ENCODE data around the gene FSTL1.
A peak's percentile ranks its signal among the peaks of the same experiment; 100 is the strongest.

Gene FSTL1

GRCh38 chr3:120353463-120353862 lies 97.3 kb downstream of the FSTL1 start:
- DNase-seq (ENCODE audit: low read depth in 2 of 2): no peak

GRCh38 chr3:120352017-120352416 lies 98.8 kb downstream of the FSTL1 start:
- no peak for DNase-seq (ENCODE audit: low read depth in 2 of 2)

- DNase-seq (ENCODE audit: low read depth in 2 of 2): no peak
These were observed 100.3 kb downstream of the FSTL1 start for GRCh38 chr3:120350401-120350941.

GRCh38 chr3:120349855-120350125 lies 101.0 kb downstream of the FSTL1 start:
- no peak for DNase-seq (ENCODE audit: low read depth in 2 of 2)

GRCh38 chr3:120348991-120349854 lies 101.6 kb downstream of the FSTL1 start, which contains the start of gene LRRC58:
TSS of gene LRRC58 (minus strand) at chr3:120349354. CDS start at chr3:120349243, 111 bp downstream.
- DNase-seq (ENCODE audit: low read depth in 2 of 2): peak; percentile 66 to 79

- DNase-seq (ENCODE audit: low read depth in 2 of 2): no peak
These were observed 102.5 kb downstream of the FSTL1 start for GRCh38 chr3:120348065-120348990.

GRCh38 chr3:120344349-120344748 lies 106.4 kb downstream of the FSTL1 start:
- DNase-seq (ENCODE audit: low read depth in 2 of 2): no peak
